B cell (primary cell): ENCODE results near the gene RPL23. TPM values are rescaled to one million over a fixed set of nuclear protein-coding genes. Genes with fewer than 3 reads are reported as not detected.

ENCODE experiments used
- ATAC-seq: fragments of 200-7000 bp; cut with Tn5 transposase; one replicate; pipeline ENCODE4 v1.10.0; 2021; ENCODE audit warnings: low read depth, mild to moderate bottlenecking, moderate number of reproducible peaks, moderate library complexity
- CTCF ChIA-PET: fragments of 350-600 bp; sonication (Branson Sonifier 250); formaldehyde crosslinking; loops from one replicate; lab custom pipeline; 2021; ENCODE audit warnings: antibody characterized with exemption, inconsistent platforms; lab: Charles Lee
- POLR2A ChIA-PET: fragments of 350-600 bp; sonication (Branson Sonifier 250); formaldehyde crosslinking; loops from one replicate; lab custom pipeline; 2021; ENCODE audit warnings: antibody characterized with exemption; lab: Charles Lee
- DNase-seq: peaks from one replicate; pipeline ENCODE4 v3.0.0; 2013
- H2AFZ ChIP-seq: 2 replicates; pipeline ENCODE4 v1.6.1; 2012; ENCODE audit warnings: mild to moderate bottlenecking, low read depth, low read length; ENCODE audit not compliant: insufficient read depth, poor library complexity, severe bottlenecking
- H3K27ac ChIP-seq, 2 donors: 1 replicate in 1 of 2; 2 replicates in 1 of 2; pipeline ENCODE4 v1.5.1; 2012 to 2013; ENCODE audit warnings: low read length in 2 of 2, mild to moderate bottlenecking in 2 of 2, moderate library complexity in 1 of 2
- H3K27me3 ChIP-seq, 4 experiments: fragments of 200-600 bp in 1 of 4; sonication (generic) in 1 of 4; replicated peaks in 1 of 4; 1 replicate in 2 of 4; 2 replicates in 2 of 4; pipeline versions ENCODE4 v1.6.1 to v1.7.0; 2013 to 2016; ENCODE audit warnings: low read length in 3 of 4, mild to moderate bottlenecking in 2 of 4, mixed read lengths in 1 of 4, moderate library complexity in 1 of 4; ENCODE audit not compliant: insufficient read depth in 4 of 4, control insufficient read depth in 3 of 4; ENCODE audit errors: control extremely low read depth in 1 of 4
- H3K36me3 ChIP-seq, 2 experiments: replicated peaks in 1 of 2; 1 replicate in 1 of 2; 2 replicates in 1 of 2; pipeline versions ENCODE4 v1.6.1 to v1.7.1; 2013; ENCODE audit warnings: low read length in 1 of 2; ENCODE audit not compliant: insufficient read depth in 2 of 2, control insufficient read depth in 1 of 2; ENCODE audit errors: control extremely low read depth in 1 of 2, extremely low read depth in 1 of 2
- H3K4me1 ChIP-seq, 2 donors: fragments of 200-600 bp in 1 of 2; sonication (generic) in 1 of 2; 1 replicate in 1 of 2; 2 replicates in 1 of 2; pipeline versions ENCODE4 v1.5.1 to v1.6.1; 2013 to 2017; ENCODE audit warnings: low read length in 2 of 2; ENCODE audit not compliant: control insufficient read depth in 2 of 2, insufficient read depth in 2 of 2
- H3K4me2 ChIP-seq: replicated peaks from 2 replicates; pipeline ENCODE3; 2012; ENCODE audit warnings: mild to moderate bottlenecking, low read depth, low read length; ENCODE audit not compliant: poor library complexity, severe bottlenecking
- H3K4me3 ChIP-seq, 5 experiments: fragments of 200-600 bp in 1 of 5; sonication (generic) in 1 of 5; 1 replicate in 3 of 5; 2 replicates in 2 of 5; pipeline versions ENCODE4 v1.5.1 to v1.7.0; 2011 to 2016; ENCODE audit warnings: low read length in 4 of 5, mild to moderate bottlenecking in 4 of 5, low read depth in 2 of 5, control low read depth in 1 of 5, moderate library complexity in 1 of 5; ENCODE audit not compliant: insufficient read depth in 1 of 5; ENCODE audit errors: control extremely low read depth in 1 of 5, extremely low read depth in 1 of 5
- H3K79me2 ChIP-seq: fragments of 200-600 bp; sonication (generic); one replicate; pipeline ENCODE4 v1.6.0; 2016; ENCODE audit warnings: low read length; ENCODE audit not compliant: control insufficient read depth, insufficient read depth
- H3K9ac ChIP-seq: fragments of 200-600 bp; sonication (generic); 2 replicates; pipeline ENCODE4 v1.6.1; 2017; ENCODE audit warnings: mild to moderate bottlenecking, low read length, moderate library complexity
- H3K9me3 ChIP-seq, 3 donors: one replicate each; pipeline versions ENCODE4 v1.6.1 to v1.7.1; 2013; ENCODE audit warnings: low read length in 2 of 3; ENCODE audit not compliant: control insufficient read depth in 2 of 3, insufficient read depth in 1 of 3; ENCODE audit errors: control extremely low read depth in 1 of 3
- H4K20me1 ChIP-seq: 2 replicates; pipeline ENCODE4 v1.6.0; 2012; ENCODE audit warnings: mild to moderate bottlenecking, low read length; ENCODE audit not compliant: insufficient read depth, control insufficient read depth, poor library complexity, severe bottlenecking
- H3K27ac Mint-ChIP-seq: one replicate; pipeline ENCODE4 v1.8.0; 2021; ENCODE audit warnings: mixed read lengths
- H3K27me3 Mint-ChIP-seq: one replicate; pipeline ENCODE4 v1.8.0; 2021; ENCODE audit warnings: mixed read lengths
- H3K4me1 Mint-ChIP-seq: one replicate; pipeline ENCODE4 v1.8.0; 2021; ENCODE audit warnings: mixed read lengths
- H3K4me3 Mint-ChIP-seq: one replicate; pipeline ENCODE4 v1.8.0; 2021; ENCODE audit warnings: mixed read lengths
- H3K9me3 Mint-ChIP-seq: one replicate; pipeline ENCODE4 v1.8.0; 2022; ENCODE audit warnings: mixed read lengths; ENCODE audit not compliant: insufficient read depth
- EZH2 ChIP-seq: IDR thresholded peaks from 2 replicates; pipeline ENCODE4 v1.6.1; 2012; ENCODE audit warnings: borderline replicate concordance, low read depth, mild to moderate bottlenecking, moderate library complexity, low read length; ENCODE audit not compliant: insufficient read depth, poor library complexity, severe bottlenecking
- WGBS: methylation state at CpG from one replicate; pipeline ENCODE4 v1.1.5; 2013; ENCODE audit warnings: missing lambda C conversion rate; ENCODE audit not compliant: insufficient coverage; 5-methylcytosine and 5-hydroxymethylcytosine counted together
- intact Hi-C: fragments of 100-400 bp; cut with micrococcal nuclease; formaldehyde crosslinking; loops from one replicate; pipeline ENCODE4 v1.10.0; 2022
- polyA plus RNA-seq: library from polyadenylated mRNA; depleted of rRNA; stranded (reverse); fragments of >200 nt; gene quantifications from 2 replicates; pipeline ENCODE4 v1.2.3, GENCODE V29; 2012
- total RNA-seq, 2 donors: library from RNA; stranded (reverse); fragments of 120-200 nt in 1 of 2; gene quantifications; 1 replicate in 1 of 2; 2 replicates in 1 of 2; pipeline versions ENCODE4 v1.2.3 to v1.2.4, GENCODE V29; 2013 to 2022
- TF ChIP-seq, protein P1 (sequence below): fragments of 200-600 bp; IDR thresholded peaks from one replicate; pipeline ENCODE4 v1.8.0; 2022; ENCODE audit warnings: antibody characterized with exemption, mild to moderate bottlenecking

The RPL23 gene
- total and polyA plus RNA-seq, 2 donors (not counting 1 experiment from before 2014, with no cell fraction given): 1,753 to 2,282 TPM

GRCh38 chr17:38892620-38893019 lies 39.1 kb upstream of the RPL23 start:
- Histone ChIP-seq H3K27ac (peak overlapping the region; percentile 24 to 62), H3K79me2 (peaks cover 96% of the 10 kb centered on the region), H3K4me1 (peaks cover 19 to 42% of the 10 kb centered on the region in 2 donors), H3K27me3 (no peaks in the 10 kb centered on the region), H3K4me2 (peak overlapping the region; percentile 30), H2AFZ (no peak overlapping the region), H3K9me3 (peaks cover 0 to 5% (median 0%) of the 10 kb centered on the region in 3 donors), H3K4me3 (no peak overlapping the region), H3K9ac (no peak overlapping the region), H3K36me3 (peaks cover 0 to 79% of the 10 kb centered on the region in 2 experiments), H4K20me1 (peaks cover 64% of the 10 kb centered on the region)
- 61% methylated on average over 9 of the region's 13 CpGs for WGBS
- H3K27me3 Mint-ChIP-seq: no peaks in the 10 kb centered on the region
- intact Hi-C loops: no loop called here
- peak overlapping the region; percentile 78 for H3K27ac Mint-ChIP-seq
- CTCF ChIA-PET: no interaction called here
- H3K4me1 Mint-ChIP-seq: peaks cover 18% of the 10 kb centered on the region
- DNase-seq: no peak
- POLR2A ChIA-PET: interaction anchor here (0.5 kb wide), 1 partner anchor 205 kb away, joined by 3 read pairs; no protein-coding TSS in a partner anchor
- ATAC-seq: no peak
- no peak overlapping the region for H3K4me3 Mint-ChIP-seq
- no peak for TF ChIP-seq EZH2
- TF ChIP-seq, protein P1, sequence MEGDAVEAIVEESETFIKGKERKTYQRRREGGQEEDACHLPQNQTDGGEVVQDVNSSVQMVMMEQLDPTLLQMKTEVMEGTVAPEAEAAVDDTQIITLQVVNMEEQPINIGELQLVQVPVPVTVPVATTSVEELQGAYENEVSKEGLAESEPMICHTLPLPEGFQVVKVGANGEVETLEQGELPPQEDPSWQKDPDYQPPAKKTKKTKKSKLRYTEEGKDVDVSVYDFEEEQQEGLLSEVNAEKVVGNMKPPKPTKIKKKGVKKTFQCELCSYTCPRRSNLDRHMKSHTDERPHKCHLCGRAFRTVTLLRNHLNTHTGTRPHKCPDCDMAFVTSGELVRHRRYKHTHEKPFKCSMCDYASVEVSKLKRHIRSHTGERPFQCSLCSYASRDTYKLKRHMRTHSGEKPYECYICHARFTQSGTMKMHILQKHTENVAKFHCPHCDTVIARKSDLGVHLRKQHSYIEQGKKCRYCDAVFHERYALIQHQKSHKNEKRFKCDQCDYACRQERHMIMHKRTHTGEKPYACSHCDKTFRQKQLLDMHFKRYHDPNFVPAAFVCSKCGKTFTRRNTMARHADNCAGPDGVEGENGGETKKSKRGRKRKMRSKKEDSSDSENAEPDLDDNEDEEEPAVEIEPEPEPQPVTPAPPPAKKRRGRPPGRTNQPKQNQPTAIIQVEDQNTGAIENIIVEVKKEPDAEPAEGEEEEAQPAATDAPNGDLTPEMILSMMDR: no peak
- H3K9me3 Mint-ChIP-seq: no peaks in the 10 kb centered on the region

GRCh38 chr17:38892083-38892482 lies 38.6 kb upstream of the RPL23 start:
- Histone ChIP-seq H3K36me3 (peaks cover 0 to 81% of the 10 kb centered on the region in 2 experiments), H3K27me3 (no peaks in the 10 kb centered on the region), H3K79me2 (peaks cover 96% of the 10 kb centered on the region), H3K9me3 (peaks cover 0 to 3% (median 0%) of the 10 kb centered on the region in 3 donors), H3K4me3 (no peak overlapping the region), H3K27ac (peak overlapping the region; percentile 24 to 62), H2AFZ (no peak overlapping the region), H3K9ac (no peak overlapping the region), H3K4me1 (peaks cover 15 to 37% of the 10 kb centered on the region in 2 donors), H4K20me1 (peaks cover 69% of the 10 kb centered on the region), H3K4me2 (peak overlapping the region; percentile 30)
- intact Hi-C loops: no loop called here
- ATAC-seq (no peak), DNase-seq (peak; percentile 34)
- CTCF ChIA-PET: interaction anchor here (1.0 kb wide), 1 partner anchor 24 kb away, joined by 4 read pairs; no protein-coding TSS in a partner anchor
- H3K27me3 Mint-ChIP-seq: no peaks in the 10 kb centered on the region
- peak overlapping the region; percentile 78 for H3K27ac Mint-ChIP-seq
- POLR2A ChIA-PET: interaction anchor here (0.6 kb wide), 1 partner anchor 8 kb away, joined by 6 read pairs; no protein-coding TSS in a partner anchor
- no peak for TF ChIP-seq EZH2
- TF ChIP-seq, protein P1: no peak
- H3K4me1 Mint-ChIP-seq: peaks cover 18% of the 10 kb centered on the region
- H3K9me3 Mint-ChIP-seq: no peaks in the 10 kb centered on the region
- H3K4me3 Mint-ChIP-seq: no peak overlapping the region
- WGBS: 40% methylated on average over 3 of the region's 4 CpGs
